Pancreas (tissue), 10 donors: ENCODE data around the gene RANGAP1. TPM values are rescaled to one million over a fixed set of nuclear protein-coding genes. Genes with fewer than 3 reads are reported as not detected.

Source experiments
- ATAC-seq, 4 donors: fragments of 200-7000 bp; cut with Tn5 transposase; one replicate each; pipeline versions ENCODE4 v1.8.0 to v1.9.1; 2020; ENCODE audit warnings: mild to moderate bottlenecking in 4 of 4, moderate library complexity in 4 of 4
- DNase-seq, 6 donors: peaks; one replicate each; pipeline ENCODE4 v3.0.0-alpha.2; 2020
- FAIRE-seq: peaks from 2 replicates; lab custom pipeline; 2012; peaks lifted over from hg19 to GRCh38; lab: Jason Lieb, UNC
- H3K27ac ChIP-seq, 4 donors: fragments of 200-600 bp; sonication (generic); 1 replicate in 3 of 4; 2 replicates in 1 of 4; pipeline versions ENCODE4 v1.5.0 to v1.8.0; 2020
- H3K27me3 ChIP-seq, 4 donors: fragments of 200-600 bp; one replicate each; pipeline ENCODE4 v1.8.0; 2021
- H3K36me3 ChIP-seq, 3 donors: fragments of 200-600 bp; sonication (generic) in 1 of 3; one replicate each; pipeline versions ENCODE4 v1.5.0 to v1.8.0; 2020 to 2021
- H3K4me1 ChIP-seq, 3 donors: fragments of 200-600 bp; one replicate each; pipeline ENCODE4 v1.8.0; 2021
- H3K4me3 ChIP-seq, 4 donors: fragments of 200-600 bp; sonication (generic) in 2 of 4; one replicate each; pipeline versions ENCODE4 v1.5.0 to v1.8.0; 2020 to 2021
- H3K9me3 ChIP-seq, 4 donors: fragments of 200-600 bp; one replicate each; pipeline ENCODE4 v1.8.0; 2021
- CTCF ChIP-seq, 4 donors: fragments of 200-600 bp; sonication (generic) in 3 of 4; IDR thresholded peaks; one replicate each; pipeline versions ENCODE4 v1.5.0 to v1.8.0; 2021; ENCODE audit warnings: antibody characterized with exemption in 4 of 4
- WGBS, 2 donors: extraction: QIAGEN DNeasy Blood & Tissue Kit; methylation state at CpG; one replicate each; pipeline ENCODE4 v1.1.7; 2013; 5-methylcytosine and 5-hydroxymethylcytosine counted together
- intact Hi-C, 3 donors: fragments of 100-400 bp; cut with DNase I; formaldehyde crosslinking; loops; one replicate each; pipeline versions ENCODE4 v1.11.1 to v1.14.2; 2022
- polyA plus RNA-seq, 2 donors: library from polyadenylated mRNA; stranded (reverse); fragments of 200-250 nt; gene quantifications; one replicate each; pipeline ENCODE4 v1.2.3, GENCODE V29; 2013
- total RNA-seq, 6 donors: library from RNA; stranded (reverse); fragmentation: NEBNext Ultra II Directional in 4 of 6; extraction: Animal tissue kit (Norgen Biotek cat#: 25700) in 4 of 6; gene quantifications; one replicate each; pipeline versions ENCODE4 v1.2.1 to v1.2.4, GENCODE V29; 2021 to 2023
- donor health status: healthy with polysubstance abuse.
- donor health status: DM: no; HTN: no; CAD: no; lungs with moderate emphysema.
- donor health status: DM: no; HTN: no; CAD: no.
- donor health status: control.
- donor health status: control.
- donor health status: Bipolar disorder and iron deficiency.
- donor health status: DM: yes; HTN: yes; CAD: no.
- donor health status: DM: no; HTN: no; CAD: no.
- donor health status: DM: no; HTN: no; CAD: no.
- donor health status: DM: yes; HTN: yes; CAD: no.

RANGAP1 gene
- total and polyA plus RNA-seq, 8 donors, result 26.8 to 87.9 (median 32.8) TPM

DNA sequence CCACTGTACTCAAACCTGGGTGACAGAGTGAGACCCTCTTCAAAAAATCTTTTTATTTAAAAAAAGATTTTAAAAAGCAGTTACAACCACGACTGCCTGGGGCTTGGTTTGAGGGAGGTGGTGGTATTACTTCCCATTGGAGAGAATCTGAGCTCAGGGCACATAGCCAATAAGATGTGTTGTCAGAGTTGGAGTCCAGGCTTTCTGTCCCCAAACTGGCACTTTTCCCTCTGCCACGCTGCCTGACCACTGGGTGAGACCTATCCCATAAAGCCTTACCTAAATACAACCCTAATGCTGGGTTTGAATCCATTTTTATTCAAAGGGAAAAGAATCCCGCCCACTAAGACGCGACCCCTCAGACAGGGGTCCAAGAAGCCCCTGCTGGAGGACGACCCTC, 56.8 kb downstream of the RANGAP1 start:
- H3K36me3 ChIP-seq, result peaks cover 0 to 23% (median 9%) of the 10 kb centered on the region in 3 donors
- intact Hi-C loops, result no loop called here
- DNase-seq, result no peak
- TF ChIP-seq CTCF (IDR thresholded peaks at IDR 0.05), result no peak
- WGBS, 2 donors, result 86 to 89% methylated on average over 6 of the region's 6 CpGs
- H3K27ac ChIP-seq, result no peak overlapping the region
- H3K27me3 ChIP-seq, result no peaks in the 10 kb centered on the region
- FAIRE-seq, result no peak
- H3K9me3 ChIP-seq, result no peaks in the 10 kb centered on the region
- no peaks in the 10 kb centered on the region for H3K4me1 ChIP-seq
- no peak overlapping the region for H3K4me3 ChIP-seq
- no peak for ATAC-seq

DNA sequence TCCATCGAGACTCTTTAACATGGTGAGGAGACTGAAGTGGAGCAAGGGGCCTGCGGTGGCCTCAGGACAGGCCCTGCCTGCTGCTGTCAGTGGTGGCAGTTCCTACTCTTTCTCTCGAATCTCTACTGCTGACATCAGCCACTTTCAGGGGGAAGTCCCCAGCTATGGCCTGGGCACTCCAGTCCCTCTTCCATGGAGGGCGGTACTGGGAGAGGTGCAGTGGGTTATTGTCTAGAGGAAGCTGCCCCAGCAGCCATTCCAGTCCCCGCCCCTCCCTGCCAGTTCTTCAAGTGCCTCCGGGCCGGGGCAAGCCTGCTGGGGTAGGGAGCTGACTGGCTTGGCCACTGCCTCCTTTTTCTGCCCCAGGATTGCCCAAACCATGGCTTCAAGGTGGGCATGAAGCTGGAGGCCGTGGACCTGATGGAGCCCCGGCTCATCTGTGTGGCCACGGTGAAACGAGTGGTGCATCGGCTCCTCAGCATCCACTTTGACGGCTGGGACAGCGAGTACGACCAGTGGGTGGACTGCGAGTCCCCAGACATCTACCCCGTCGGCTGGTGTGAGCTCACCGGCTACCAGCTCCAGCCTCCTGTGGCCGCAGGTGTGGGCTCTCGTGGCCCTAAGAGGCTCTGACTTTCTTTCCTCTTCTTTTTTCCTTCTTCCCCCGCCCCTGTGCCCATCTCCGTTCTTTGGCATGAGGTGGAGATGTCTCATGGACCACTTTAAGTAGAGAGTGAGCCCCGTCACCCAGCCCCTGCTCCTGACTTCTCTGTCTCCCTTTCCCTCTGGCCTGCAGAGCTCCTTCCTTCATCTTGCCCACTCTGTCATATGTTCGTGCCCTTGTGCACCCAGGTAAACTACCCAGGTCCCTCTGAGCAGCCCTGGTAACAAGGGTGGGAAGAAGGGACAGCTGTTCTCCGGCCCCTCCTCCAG, 59.0 kb downstream of the RANGAP1 start:
- DNase-seq (no peak), FAIRE-seq (no peak), ATAC-seq (peak in 3 of 4 donors; percentile 21 to 80 (median 58))
- peaks cover 0 to 31% (median 9%) of the 10 kb centered on the region in 3 donors for H3K36me3 ChIP-seq
- no peaks in the 10 kb centered on the region for H3K9me3 ChIP-seq
- 94 to 95% methylated on average over 26 of the region's 26 CpGs for WGBS, 2 donors
- H3K27ac ChIP-seq, result no peak overlapping the region
- H3K4me1 ChIP-seq, result no peaks in the 10 kb centered on the region
- no peaks in the 10 kb centered on the region for H3K27me3 ChIP-seq
- no peak for TF ChIP-seq CTCF (IDR thresholded peaks at IDR 0.05)
- intact Hi-C loops, result no loop called here
- H3K4me3 ChIP-seq, result no peak overlapping the region

DNA sequence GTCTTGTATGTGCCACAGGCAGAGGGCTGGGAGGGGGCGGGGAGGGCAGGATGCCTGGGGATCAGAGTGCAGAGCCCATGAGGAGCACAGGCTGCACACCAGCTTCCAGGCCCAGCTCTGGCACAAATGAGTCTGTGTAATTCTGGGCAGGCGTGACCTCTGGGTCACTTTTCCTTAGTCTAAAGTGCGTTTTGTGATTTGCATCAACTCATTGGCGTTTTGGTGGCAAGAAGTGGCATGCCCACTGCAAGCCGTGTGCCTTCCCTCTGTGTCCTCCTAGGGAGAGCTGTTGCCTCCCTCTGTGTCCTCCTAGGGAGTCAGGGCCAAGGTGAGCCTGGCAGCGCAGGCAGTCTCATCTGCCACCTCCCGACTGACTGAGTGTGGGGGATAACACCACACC, 62.5 kb downstream of the RANGAP1 start:
- WGBS, 2 donors, result 83 to 85% methylated on average over 7 of the region's 7 CpGs
- no peaks in the 10 kb centered on the region for H3K9me3 ChIP-seq
- H3K4me1 ChIP-seq, result no peaks in the 10 kb centered on the region
- no peak for TF ChIP-seq CTCF (IDR thresholded peaks at IDR 0.05)
- H3K27ac ChIP-seq, result no peak overlapping the region
- no peak overlapping the region for H3K4me3 ChIP-seq
- ATAC-seq, result no peak
- FAIRE-seq, result no peak
- DNase-seq, result no peak
- H3K36me3 ChIP-seq, result peaks cover 0 to 39% (median 9%) of the 10 kb centered on the region in 3 donors
- H3K27me3 ChIP-seq, result no peaks in the 10 kb centered on the region
- intact Hi-C loops, result no loop called here

DNA sequence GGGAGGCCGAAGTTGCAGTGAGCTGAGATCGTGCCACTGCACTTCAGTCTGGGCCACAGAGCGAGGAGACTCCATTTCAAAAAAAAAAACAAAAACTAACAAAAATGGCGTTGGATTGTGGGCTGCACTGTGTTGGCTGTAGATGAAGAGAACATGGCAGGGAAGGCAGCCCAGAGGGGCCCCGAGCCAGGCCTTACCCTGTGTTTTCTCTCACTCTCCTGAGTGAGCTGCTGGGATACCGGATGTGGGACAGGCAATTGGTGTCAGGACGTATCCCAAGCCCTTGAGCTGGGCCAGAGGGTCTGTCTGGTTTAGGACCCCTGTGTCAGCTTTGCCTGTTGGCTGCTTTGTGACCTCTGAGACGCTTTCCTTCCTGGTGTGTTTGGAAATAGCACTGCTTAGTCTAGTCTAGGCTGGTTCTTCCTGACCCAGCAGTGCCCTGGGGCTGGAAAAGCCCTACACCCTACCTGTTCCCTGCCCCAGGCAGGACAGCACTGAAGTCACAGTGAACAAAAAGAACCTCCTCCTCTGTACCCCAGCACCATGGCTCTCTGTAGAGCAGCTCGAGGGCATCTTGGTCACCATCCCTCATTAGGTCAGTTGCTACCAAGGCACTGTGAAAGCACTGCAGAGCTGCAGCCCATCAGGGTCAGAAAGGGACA, 63.0 kb downstream of the RANGAP1 start:
- Histone ChIP-seq H3K9me3 (no peaks in the 10 kb centered on the region), H3K36me3 (peaks cover 0 to 39% (median 6%) of the 10 kb centered on the region in 3 donors), H3K27ac (no peak overlapping the region), H3K4me1 (no peaks in the 10 kb centered on the region), H3K4me3 (no peak overlapping the region), H3K27me3 (no peaks in the 10 kb centered on the region)
- intact Hi-C loops, result no loop called here
- WGBS, 2 donors, result 93% methylated on average over 9 of the region's 9 CpGs
- TF ChIP-seq CTCF (IDR thresholded peaks at IDR 0.05), result no peak
- FAIRE-seq (no peak), DNase-seq (no peak), ATAC-seq (no peak)
